GM23338 (cell line): ENCODE measurements around the gene HAGH.

Source experiments
- CREB1 ChIP-seq: fragments of 250-450 bp; sonication (Bioruptor Pico); IDR thresholded peaks from 2 replicates; pipeline ENCODE4 v1.5.0; 2020; ENCODE audit warnings: low read depth, mild to moderate bottlenecking, moderate library complexity
- CTCF ChIP-seq, 2 experiments: fragments of 200-600 bp in 1 of 2; sonication (generic) in 1 of 2; conservative IDR thresholded peaks; 2 replicates each; pipeline versions ENCODE4 v1.5.1 to v1.6.1; 2016 to 2017; ENCODE audit warnings: antibody characterized with exemption in 2 of 2, low read depth in 2 of 2, mild to moderate bottlenecking in 2 of 2, moderate library complexity in 1 of 2
- ETS1 ChIP-seq: IDR thresholded peaks from 2 replicates; pipeline ENCODE4 v1.6.1; 2016; ENCODE audit warnings: antibody characterized with exemption
- EZH2 ChIP-seq: fragments of 200-600 bp; sonication (generic); IDR thresholded peaks from one replicate; pipeline ENCODE4 v1.8.0; 2017; ENCODE audit warnings: antibody characterized with exemption, mild to moderate bottlenecking, low read depth; ENCODE audit not compliant: unreplicated experiment
- EZH2phosphoT487 ChIP-seq: fragments of 200-600 bp; sonication (generic); IDR thresholded peaks from one replicate; pipeline ENCODE4 v1.8.1; 2018; ENCODE audit warnings: antibody characterized with exemption; ENCODE audit not compliant: unreplicated experiment
- JUNB ChIP-seq: IDR thresholded peaks from one replicate; pipeline ENCODE4 v1.6.1; 2016; ENCODE audit warnings: antibody characterized with exemption; ENCODE audit not compliant: unreplicated experiment
- NANOG ChIP-seq: IDR thresholded peaks from 2 replicates; pipeline ENCODE4 v1.6.1; 2016; ENCODE audit warnings: antibody characterized with exemption, borderline replicate concordance
- POLR2AphosphoS5 ChIP-seq: IDR thresholded peaks from 2 replicates; pipeline ENCODE4 v1.6.1; 2016; ENCODE audit warnings: antibody characterized with exemption, low read depth
- REST ChIP-seq: IDR thresholded peaks from one replicate; pipeline ENCODE4 v1.6.1; 2018; ENCODE audit warnings: antibody characterized with exemption; ENCODE audit not compliant: unreplicated experiment
- STAT1 ChIP-seq: IDR thresholded peaks from one replicate; pipeline ENCODE4 v1.6.1; 2016; ENCODE audit warnings: antibody characterized with exemption; ENCODE audit not compliant: unreplicated experiment
- ZNF114 ChIP-seq: fragments of 250-450 bp; sonication (Bioruptor Pico); IDR thresholded peaks from 2 replicates; pipeline ENCODE4 v1.5.0; 2020; ENCODE audit warnings: mild to moderate bottlenecking, moderate library complexity

- TF ChIP-seq CTCF (conservative IDR thresholded peaks at IDR 0.05; ENCODE audit: low read depth in 2 of 2) (no peak), JUNB (no peak), EZH2phosphoT487 (no peak), ZNF114 (CRISPR knock-in tag) (no peak), EZH2 (no peak), POLR2AphosphoS5 (no peak), STAT1 (no peak), CREB1 (CRISPR knock-in tag) (no peak), REST (no peak), ETS1 (no peak), NANOG (no peak)
Measured at GRCh38 chr16:1762879-1763520, 63.6 kb downstream of the HAGH start.
